Activated T-helper 17 cell treated with anti-CD3 and anti-CD28 coated beads, Interleukin-2, amount 50 U/mL, for 72 hours (primary cell): ENCODE results near the gene OSBPL7. TPM values are rescaled to one million over a fixed set of nuclear protein-coding genes. Genes with fewer than 3 reads are reported as not detected.

Experiments
- ATAC-seq: fragments of 150-1000 bp; cut with Tn5 transposase; replicated peaks from 2 replicates; pipeline ENCODE4 v1.10.0; 2021; ENCODE audit warnings: mild to moderate bottlenecking, moderate library complexity
- H3K27ac Mint-ChIP-seq: one replicate; pipeline ENCODE4 v1.8.0; 2022; ENCODE audit warnings: mixed read lengths
- H3K27me3 Mint-ChIP-seq: one replicate; pipeline ENCODE4 v1.8.0; 2022; ENCODE audit warnings: mixed read lengths
- H3K36me3 Mint-ChIP-seq: one replicate; pipeline ENCODE4 v1.8.0; 2022; ENCODE audit warnings: low read depth, mild to moderate bottlenecking, mixed read lengths
- H3K4me1 Mint-ChIP-seq: one replicate; pipeline ENCODE4 v1.8.0; 2022; ENCODE audit warnings: mixed read lengths
- H3K4me3 Mint-ChIP-seq: one replicate; pipeline ENCODE4 v1.8.0; 2022; ENCODE audit warnings: mild to moderate bottlenecking, mixed read lengths
- H3K9me3 Mint-ChIP-seq: one replicate; pipeline ENCODE4 v1.8.0; 2022; ENCODE audit warnings: mixed read lengths
- total RNA-seq, 2 donors: library from RNA; stranded (reverse); gene quantifications; one replicate each; pipeline ENCODE4 v1.2.3, GENCODE V29; 2022

The OSBPL7 gene, protein sequence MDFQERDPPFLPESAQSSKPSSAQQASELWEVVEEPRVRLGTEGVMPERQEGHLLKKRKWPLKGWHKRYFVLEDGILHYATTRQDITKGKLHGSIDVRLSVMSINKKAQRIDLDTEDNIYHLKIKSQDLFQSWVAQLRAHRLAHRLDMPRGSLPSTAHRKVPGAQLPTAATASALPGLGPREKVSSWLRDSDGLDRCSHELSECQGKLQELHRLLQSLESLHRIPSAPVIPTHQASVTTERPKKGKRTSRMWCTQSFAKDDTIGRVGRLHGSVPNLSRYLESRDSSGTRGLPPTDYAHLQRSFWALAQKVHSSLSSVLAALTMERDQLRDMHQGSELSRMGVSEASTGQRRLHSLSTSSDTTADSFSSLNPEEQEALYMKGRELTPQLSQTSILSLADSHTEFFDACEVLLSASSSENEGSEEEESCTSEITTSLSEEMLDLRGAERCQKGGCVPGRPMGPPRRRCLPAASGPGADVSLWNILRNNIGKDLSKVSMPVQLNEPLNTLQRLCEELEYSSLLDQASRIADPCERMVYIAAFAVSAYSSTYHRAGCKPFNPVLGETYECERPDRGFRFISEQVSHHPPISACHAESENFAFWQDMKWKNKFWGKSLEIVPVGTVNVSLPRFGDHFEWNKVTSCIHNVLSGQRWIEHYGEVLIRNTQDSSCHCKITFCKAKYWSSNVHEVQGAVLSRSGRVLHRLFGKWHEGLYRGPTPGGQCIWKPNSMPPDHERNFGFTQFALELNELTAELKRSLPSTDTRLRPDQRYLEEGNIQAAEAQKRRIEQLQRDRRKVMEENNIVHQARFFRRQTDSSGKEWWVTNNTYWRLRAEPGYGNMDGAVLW
- 10 to 100 TPM; 11.6 to 14.4 TPM for total RNA-seq

DNA sequence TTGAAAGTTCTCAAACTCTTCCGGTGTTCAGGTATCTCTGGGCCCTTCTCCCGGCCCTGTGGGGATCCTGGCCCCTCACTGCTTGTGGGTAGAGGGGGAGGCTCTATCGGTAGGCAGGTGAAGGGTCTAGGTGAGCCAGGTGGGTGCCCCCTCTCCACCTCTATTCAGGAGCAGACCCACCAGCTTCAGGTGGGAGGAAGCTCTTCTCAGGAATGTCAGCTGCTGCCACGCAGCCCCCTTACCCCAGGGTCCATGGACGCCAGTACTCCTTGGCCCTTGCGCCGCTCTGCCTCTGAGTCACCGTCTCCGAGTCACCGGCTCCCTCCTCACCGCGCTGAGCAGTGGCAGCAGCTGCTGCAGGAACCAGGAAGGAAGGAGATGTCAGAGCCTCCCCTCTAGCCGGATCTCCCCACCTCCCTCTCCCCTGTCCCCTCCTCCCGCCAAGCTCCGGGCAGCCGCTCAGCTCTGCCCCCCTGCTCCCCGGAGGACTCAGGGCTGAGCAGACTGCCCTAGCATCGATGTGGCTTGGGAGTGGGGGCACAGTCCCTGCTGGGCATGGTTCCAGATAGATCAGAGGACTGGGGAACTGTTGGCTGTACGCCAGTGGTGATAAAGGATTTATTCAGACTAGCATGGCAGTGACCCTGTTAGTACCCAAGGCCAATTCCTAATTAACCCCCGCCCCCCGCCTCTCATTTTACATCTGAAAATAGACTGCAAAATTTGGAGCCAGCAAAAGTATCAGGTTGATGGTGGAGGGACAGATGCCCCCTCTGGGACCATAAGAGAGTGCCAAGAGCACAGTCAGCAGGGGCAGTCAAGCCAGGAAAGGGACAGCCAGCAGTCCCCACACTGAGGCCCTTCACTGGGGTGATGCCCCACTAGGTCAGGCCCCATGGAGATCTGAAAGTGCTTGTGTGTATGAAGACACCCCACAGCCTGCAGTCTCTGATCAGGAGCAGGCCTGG lies at the start of gene OSBPL7:
TSS of gene OSBPL7 (minus strand) at position 371 of the 968 bp plus-strand sequence. CDS start 1,516 bp downstream, outside the sequence.
- ATAC-seq: peak; percentile 99
- Mint-ChIP-seq H3K4me3 (peak within 1 kb of the TSS; percentile 93), H3K9me3 (no peaks in the 10 kb centered on the region), H3K4me1 (peaks cover 15% of the 10 kb centered on the region), H3K27ac (peak within 1 kb of the TSS; percentile 90), H3K27me3 (no peaks in the 10 kb centered on the region), H3K36me3 (peaks cover 47% of the 10 kb centered on the region)

DNA sequence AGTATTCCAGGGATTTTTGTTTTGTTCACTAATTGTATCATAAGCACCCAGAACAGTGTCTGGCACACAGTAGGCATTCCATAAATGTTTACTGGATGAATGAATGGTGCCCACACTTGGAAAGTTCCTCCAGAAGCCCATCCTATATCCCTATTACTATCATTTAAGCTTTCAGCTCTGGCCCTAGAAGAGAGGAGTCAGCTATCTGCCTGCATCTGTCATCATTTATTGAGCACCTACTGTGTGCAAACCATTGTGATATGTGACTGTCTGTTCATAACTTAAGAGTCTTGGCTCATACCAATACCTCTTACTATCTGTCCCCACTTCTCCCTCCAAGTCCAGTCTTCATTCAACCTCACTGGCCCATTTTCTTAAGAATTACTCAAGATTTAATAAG lies 49.5 kb upstream of the OSBPL7 start:
- no peak for ATAC-seq
- H3K4me1 Mint-ChIP-seq: no peaks in the 10 kb centered on the region
- no peaks in the 10 kb centered on the region for H3K36me3 Mint-ChIP-seq
- peaks cover 45% of the 10 kb centered on the region for H3K27me3 Mint-ChIP-seq
- no peak overlapping the region for H3K27ac Mint-ChIP-seq
- no peak overlapping the region for H3K4me3 Mint-ChIP-seq
- no peaks in the 10 kb centered on the region for H3K9me3 Mint-ChIP-seq

DNA sequence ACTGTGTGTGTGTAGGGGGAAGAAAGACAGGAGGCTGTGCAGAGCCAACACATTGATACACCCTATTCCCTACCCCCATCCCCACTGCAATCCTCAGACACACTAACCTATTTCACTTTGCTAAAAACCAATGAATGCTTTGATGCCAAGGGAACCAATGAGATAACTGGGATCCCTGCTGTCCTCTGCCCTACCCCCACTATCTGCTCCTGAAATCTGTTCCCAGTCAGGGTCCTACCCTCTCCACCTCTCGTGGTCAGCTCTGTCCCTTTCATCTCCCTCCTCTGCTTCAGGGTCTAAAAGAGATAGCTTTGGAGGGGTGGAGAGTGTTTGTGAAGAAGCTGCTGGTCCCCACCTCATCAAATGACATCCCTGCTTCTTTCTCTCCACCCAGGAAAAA lies 48.5 kb upstream of the OSBPL7 start:
- H3K27ac Mint-ChIP-seq: no peak overlapping the region
- no peak overlapping the region for H3K4me3 Mint-ChIP-seq
- peaks cover 42% of the 10 kb centered on the region for H3K27me3 Mint-ChIP-seq
- H3K36me3 Mint-ChIP-seq: no peaks in the 10 kb centered on the region
- ATAC-seq: no peak
- no peaks in the 10 kb centered on the region for H3K9me3 Mint-ChIP-seq
- H3K4me1 Mint-ChIP-seq: peaks cover 2% of the 10 kb centered on the region

DNA sequence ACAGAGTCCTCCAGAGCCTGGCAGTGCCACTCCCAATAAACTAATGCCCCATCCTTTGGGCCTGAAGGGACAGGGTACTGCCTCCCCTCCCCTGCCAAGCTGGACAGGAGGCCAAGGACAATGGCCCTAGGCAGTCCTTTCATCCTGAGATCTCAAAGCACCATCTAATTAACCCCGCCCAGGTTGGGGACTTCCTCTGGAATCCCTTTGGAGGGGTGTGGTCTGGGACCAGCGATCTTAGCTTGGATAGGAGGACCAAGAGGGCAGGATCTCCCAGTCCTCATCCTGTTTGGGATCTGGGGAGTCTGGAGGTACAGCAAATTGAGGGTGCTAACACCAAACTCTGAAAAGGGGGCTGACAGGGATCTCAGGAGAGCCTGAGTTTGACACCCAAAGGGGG lies 47.5 kb upstream of the OSBPL7 start:
- ATAC-seq: no peak
- H3K27ac Mint-ChIP-seq: no peak overlapping the region
- peaks cover 6% of the 10 kb centered on the region for H3K4me1 Mint-ChIP-seq
- H3K9me3 Mint-ChIP-seq: no peaks in the 10 kb centered on the region
- peaks cover 40% of the 10 kb centered on the region for H3K27me3 Mint-ChIP-seq
- H3K4me3 Mint-ChIP-seq: no peak overlapping the region
- no peaks in the 10 kb centered on the region for H3K36me3 Mint-ChIP-seq

DNA sequence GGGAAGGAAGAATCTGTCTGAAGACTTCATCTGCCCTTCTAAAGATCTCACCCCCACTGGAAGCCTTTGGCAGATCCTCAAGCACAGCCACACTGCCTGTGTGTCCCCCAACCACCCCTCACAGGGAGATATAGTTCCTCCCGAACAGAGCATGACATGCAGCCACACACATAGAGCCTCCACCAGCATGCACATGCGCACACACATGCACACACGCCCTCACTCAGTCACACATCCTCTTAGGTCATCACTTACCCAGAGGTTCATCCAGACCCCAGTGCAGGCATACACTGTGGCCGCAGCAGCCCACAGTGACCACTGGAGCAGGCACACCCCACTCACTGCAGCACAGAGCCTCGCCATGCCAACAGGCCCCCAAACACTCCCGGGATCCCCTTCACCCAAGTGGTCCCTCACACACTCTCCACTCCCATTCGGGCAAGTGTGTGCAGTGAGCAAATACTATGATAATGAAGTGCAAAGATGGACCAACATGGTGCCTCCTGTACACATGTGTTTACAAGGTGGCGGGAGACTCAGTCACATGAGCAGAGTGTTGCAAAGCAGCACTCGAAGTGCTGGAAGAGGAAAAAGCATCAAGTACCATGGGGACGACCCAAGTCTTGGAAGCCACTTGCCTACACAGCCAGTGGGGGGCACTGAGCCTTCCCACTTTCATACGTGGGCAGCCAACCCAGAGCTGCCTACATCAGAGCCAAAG lies 46.4 kb upstream of the OSBPL7 start:
- H3K36me3 Mint-ChIP-seq: no peaks in the 10 kb centered on the region
- no peak overlapping the region for H3K27ac Mint-ChIP-seq
- peaks cover 10% of the 10 kb centered on the region for H3K4me1 Mint-ChIP-seq
- H3K27me3 Mint-ChIP-seq: peaks cover 31% of the 10 kb centered on the region
- no peak overlapping the region for H3K4me3 Mint-ChIP-seq
- ATAC-seq: no peak
- no peaks in the 10 kb centered on the region for H3K9me3 Mint-ChIP-seq

DNA sequence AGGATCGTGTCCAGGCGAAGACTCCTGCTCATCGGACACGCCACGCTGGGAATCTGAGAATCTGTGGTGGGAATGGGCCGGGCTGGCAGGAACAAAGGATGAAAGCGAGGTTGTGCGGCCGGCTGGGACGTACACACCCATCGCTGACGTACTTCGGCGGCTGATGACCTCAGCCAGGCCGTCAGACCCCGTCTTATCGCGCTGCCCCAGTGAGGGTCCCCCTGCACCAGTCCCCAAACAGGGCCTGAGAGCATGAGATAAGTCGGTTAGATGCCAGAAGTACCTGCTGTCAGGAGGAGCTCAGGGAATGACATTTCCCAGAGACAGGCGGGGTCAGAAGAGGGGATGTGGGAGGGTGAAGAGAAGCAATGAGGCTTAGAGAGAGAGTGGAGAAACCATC lies 45.3 kb upstream of the OSBPL7 start:
- H3K4me3 Mint-ChIP-seq: no peak overlapping the region
- no peak overlapping the region for H3K27ac Mint-ChIP-seq
- peaks cover 11% of the 10 kb centered on the region for H3K4me1 Mint-ChIP-seq
- no peaks in the 10 kb centered on the region for H3K9me3 Mint-ChIP-seq
- no peak for ATAC-seq
- H3K27me3 Mint-ChIP-seq: peaks cover 28% of the 10 kb centered on the region
- no peaks in the 10 kb centered on the region for H3K36me3 Mint-ChIP-seq

DNA sequence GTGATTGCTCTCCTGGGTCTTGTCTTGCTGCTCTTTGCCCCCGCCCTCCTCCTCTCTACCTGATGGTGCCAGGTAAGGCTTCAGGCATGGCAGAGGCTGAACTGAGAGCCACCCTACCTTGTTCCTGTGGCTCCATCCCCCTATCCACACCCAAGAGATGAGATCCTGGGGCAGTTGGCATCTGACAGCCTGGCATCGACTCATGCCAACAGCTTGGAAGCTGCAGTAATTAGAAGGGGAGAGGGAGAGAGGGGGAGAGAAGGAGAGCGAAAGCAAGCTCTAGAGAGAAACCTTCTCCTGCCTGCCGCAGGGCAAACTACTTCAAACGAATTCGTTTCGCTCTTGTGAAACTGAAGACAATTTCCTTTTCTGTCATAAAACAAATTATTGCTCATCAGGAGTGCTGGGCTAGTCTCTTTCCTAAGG lies 43.2 kb upstream of the OSBPL7 start:
- Mint-ChIP-seq H3K4me1 (peaks cover 11% of the 10 kb centered on the region), H3K27me3 (peaks cover 10% of the 10 kb centered on the region), H3K36me3 (no peaks in the 10 kb centered on the region), H3K4me3 (no peak overlapping the region), H3K27ac (no peak overlapping the region), H3K9me3 (no peaks in the 10 kb centered on the region)
- ATAC-seq: peak; percentile 81

DNA sequence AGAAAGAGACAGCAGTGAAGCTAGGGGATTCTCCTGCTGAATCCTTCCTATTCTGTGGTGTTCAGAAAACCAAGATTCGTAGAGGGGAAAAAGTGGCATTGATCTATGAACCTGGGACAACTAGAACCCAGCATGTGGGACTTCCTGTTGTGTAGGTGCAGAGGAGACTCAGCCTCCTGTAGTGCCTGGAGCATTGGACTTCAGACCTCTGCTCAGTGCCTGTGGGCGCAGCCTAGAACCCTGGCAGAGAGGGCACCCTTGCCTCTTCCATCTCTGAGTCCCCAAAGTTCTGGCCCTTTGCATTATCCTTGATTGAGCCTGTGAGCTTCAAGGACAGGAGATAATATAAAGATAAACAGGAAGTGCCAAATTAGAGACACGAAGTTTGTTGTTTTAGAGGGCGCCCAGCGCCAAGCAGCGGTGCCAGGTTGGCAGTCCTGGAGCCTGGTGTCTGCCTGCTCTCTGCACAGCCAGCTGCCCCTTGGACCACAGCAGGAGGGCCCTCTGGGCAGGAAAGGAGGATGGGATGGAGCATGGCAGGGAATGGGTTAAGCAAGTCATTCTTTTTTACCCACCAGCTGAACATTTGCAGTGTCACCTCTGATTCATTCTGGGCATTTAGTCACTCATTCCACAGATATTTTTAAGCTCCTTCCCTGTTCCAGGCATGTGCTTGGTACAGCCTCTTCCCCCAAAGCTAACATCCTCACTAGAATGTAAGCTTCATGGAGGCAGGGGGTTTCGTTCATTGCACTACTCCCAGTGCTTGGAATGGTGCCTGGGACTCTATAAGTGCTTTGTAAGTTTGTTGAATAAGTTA lies 41.2 kb upstream of the OSBPL7 start:
- Mint-ChIP-seq H3K27ac (peak overlapping the region; percentile 2), H3K9me3 (no peaks in the 10 kb centered on the region), H3K27me3 (peaks cover 17% of the 10 kb centered on the region), H3K4me1 (peaks cover 11% of the 10 kb centered on the region), H3K4me3 (no peak overlapping the region), H3K36me3 (no peaks in the 10 kb centered on the region)
- ATAC-seq: peak; percentile 57

DNA sequence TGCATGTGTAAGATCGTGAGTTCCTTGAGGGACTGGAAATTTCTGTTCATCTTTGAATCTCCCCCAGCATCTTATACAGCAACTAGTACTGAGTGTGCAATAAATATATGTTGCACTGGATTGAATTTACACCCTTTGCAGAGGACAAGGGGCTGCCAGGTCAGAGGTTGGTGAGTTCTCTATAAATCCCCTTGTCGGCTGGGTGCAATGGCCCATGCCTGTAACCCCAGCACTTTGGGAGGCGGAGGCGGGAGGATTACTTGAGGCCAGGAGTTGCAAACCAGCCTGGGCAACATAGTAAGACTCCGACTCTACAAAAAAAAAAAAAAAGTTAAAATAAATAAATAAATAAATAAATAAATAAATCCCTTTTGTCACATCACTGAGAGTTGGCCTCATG lies 38.8 kb upstream of the OSBPL7 start:
- Mint-ChIP-seq H3K9me3 (no peaks in the 10 kb centered on the region), H3K27ac (no peak overlapping the region)

DNA sequence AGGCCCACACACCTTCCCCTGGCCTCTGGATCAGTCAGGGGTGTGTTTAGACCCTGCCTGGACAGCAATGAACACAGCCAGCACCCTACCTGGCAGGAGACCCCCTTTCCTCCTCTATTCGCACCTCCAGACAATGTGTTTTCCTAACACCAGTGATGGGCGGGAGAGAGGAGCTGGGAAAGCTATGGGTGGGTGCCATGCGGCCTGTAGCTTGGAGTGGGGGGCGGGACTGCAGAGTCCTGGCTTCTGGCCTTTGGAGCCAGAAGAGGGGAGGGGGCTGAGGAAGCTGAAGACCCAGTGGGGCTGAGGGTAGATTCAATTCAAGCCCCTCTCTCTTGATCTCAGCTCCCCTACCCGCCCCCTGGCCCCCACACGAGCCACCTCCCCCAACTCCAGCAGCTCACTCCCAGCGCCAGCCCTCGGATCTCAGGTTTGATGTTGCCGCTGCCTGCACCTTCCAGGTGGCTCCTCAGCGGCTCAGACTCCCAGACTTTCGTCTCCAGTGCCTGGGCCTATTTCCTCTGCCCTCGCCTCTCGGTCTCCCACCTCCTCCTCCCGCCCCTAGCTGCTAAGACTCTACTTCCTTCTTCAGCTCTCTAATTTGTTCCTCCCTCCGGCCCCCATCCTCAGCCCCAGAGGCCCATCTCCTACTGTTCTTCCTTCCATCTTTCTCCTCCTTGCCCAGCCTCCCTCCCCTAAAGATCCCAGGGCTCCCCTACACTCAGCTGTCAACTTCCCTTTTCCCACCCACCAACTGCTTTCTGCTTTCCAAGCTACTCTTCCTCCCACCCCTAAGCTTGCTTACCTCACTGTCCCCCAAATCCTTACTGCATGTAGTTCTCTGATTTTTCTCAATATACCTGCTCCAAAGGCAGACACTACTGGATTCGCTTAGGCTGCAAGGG lies 36.2 kb upstream of the OSBPL7 start:
- Mint-ChIP-seq H3K9me3 (no peaks in the 10 kb centered on the region), H3K36me3 (no peaks in the 10 kb centered on the region), H3K27me3 (peaks cover 37% of the 10 kb centered on the region), H3K27ac (no peak overlapping the region), H3K4me1 (no peaks in the 10 kb centered on the region), H3K4me3 (no peak overlapping the region)
- no peak for ATAC-seq

More for the DNA sequence above, 38.8 kb upstream of the OSBPL7 start:
- Mint-ChIP-seq H3K27me3 (peaks cover 19% of the 10 kb centered on the region), H3K4me3 (no peak overlapping the region), H3K4me1 (peaks cover 11% of the 10 kb centered on the region), H3K36me3 (no peaks in the 10 kb centered on the region)
- no peak for ATAC-seq

DNA sequence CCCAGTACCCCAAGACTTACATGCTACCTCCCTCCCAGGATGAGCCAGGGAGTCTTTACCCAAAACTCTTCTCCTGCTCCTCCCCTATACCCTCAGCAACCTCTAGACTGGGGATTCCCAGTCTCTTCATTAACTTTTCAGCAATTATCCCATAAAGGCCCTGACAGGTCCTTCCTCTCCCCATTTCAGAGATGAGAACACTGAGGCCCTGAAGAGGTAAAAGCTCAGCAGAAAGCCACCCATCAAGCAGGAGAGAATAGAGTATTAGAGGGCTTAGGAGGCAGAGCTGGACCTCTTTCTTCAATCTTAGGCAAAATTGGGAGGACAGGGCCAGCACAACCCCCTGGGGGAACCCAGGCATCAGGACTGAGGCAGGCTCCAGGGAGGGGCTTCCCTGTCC lies 35.2 kb upstream of the OSBPL7 start:
- H3K9me3 Mint-ChIP-seq: no peaks in the 10 kb centered on the region
- H3K27me3 Mint-ChIP-seq: peaks cover 45% of the 10 kb centered on the region
- H3K4me1 Mint-ChIP-seq: peaks cover 7% of the 10 kb centered on the region
- H3K36me3 Mint-ChIP-seq: no peaks in the 10 kb centered on the region
- H3K27ac Mint-ChIP-seq: no peak overlapping the region
- ATAC-seq: no peak
- H3K4me3 Mint-ChIP-seq: no peak overlapping the region

DNA sequence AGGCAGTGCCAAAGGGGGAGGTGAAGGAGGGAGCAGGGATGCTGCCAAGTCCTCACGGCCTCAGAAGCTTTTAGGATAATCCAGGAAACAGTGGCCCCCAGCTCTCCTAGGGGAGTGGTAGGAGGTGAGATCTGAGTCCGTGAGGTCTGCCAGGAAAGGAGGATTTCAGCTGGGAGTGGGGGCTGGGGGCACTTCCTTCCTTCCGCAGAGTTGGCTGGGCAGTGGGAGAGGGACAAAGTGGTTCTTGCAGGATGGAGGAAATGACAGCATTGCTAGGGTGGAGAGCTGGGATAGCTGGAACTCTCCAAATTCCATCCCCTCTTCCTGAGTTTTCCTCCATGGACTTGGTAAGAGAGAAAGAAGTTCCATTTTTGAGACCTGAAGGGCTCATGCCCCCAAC lies 34.1 kb upstream of the OSBPL7 start:
- no peak for ATAC-seq
- H3K36me3 Mint-ChIP-seq: no peaks in the 10 kb centered on the region
- H3K27ac Mint-ChIP-seq: no peak overlapping the region
- peaks cover 45% of the 10 kb centered on the region for H3K27me3 Mint-ChIP-seq
- peaks cover 8% of the 10 kb centered on the region for H3K4me1 Mint-ChIP-seq
- H3K4me3 Mint-ChIP-seq: no peak overlapping the region
- no peaks in the 10 kb centered on the region for H3K9me3 Mint-ChIP-seq
